ENCODE results near the gene UMAD1. TPM values are rescaled to one million over a fixed set of nuclear protein-coding genes. Genes with fewer than 3 reads are reported as not detected.

The UMAD1 gene
- total RNA-seq, 2 donors from 2014 or later, result 10.9 to 15.0 TPM

- Mint-ChIP-seq H3K4me1 (peaks cover 4% of the 10 kb centered on the region), H3K36me3 (ENCODE audit: low read depth) (no peaks in the 10 kb centered on the region), H3K4me3 (no peak overlapping the region), H3K27me3 (no peaks in the 10 kb centered on the region), H3K27ac (no peak overlapping the region)
- ATAC-seq (no peak), DNase-seq (no peak)
- H3K9me3 ChIP-seq (ENCODE audit: control insufficient read depth, low read length, poor library complexity, severe bottlenecking), result no peaks in the 10 kb centered on the region
Observed at GRCh38 chr7:7841027-7841426, 200.5 kb downstream of the UMAD1 start.

- Mint-ChIP-seq H3K27me3 (no peaks in the 10 kb centered on the region), H3K27ac (no peak overlapping the region), H3K4me3 (no peak overlapping the region), H3K4me1 (peaks cover 11% of the 10 kb centered on the region), H3K36me3 (ENCODE audit: low read depth) (no peaks in the 10 kb centered on the region)
- ATAC-seq, result no peak
- H3K9me3 ChIP-seq (ENCODE audit: control insufficient read depth, low read length, poor library complexity, severe bottlenecking), result no peaks in the 10 kb centered on the region
- no peak for DNase-seq
Observed at GRCh38 chr7:7843240-7843639, 202.7 kb downstream of the UMAD1 start.

- DNase-seq (no peak), ATAC-seq (no peak)
- H3K27ac Mint-ChIP-seq, result no peak overlapping the region
- no peaks in the 10 kb centered on the region for H3K9me3 ChIP-seq (ENCODE audit: control insufficient read depth, low read length, poor library complexity, severe bottlenecking)
- no peaks in the 10 kb centered on the region for H3K27me3 Mint-ChIP-seq
- H3K4me1 Mint-ChIP-seq, result peaks cover 13% of the 10 kb centered on the region
- no peaks in the 10 kb centered on the region for H3K36me3 Mint-ChIP-seq (ENCODE audit: low read depth)
- no peak overlapping the region for H3K4me3 Mint-ChIP-seq
Observed at GRCh38 chr7:7843972-7844371, 203.4 kb downstream of the UMAD1 start.

- DNase-seq (no peak), ATAC-seq (no peak)
- Mint-ChIP-seq H3K4me3 (peak overlapping the region; percentile 44), H3K27ac (peak overlapping the region; percentile 45), H3K36me3 (ENCODE audit: low read depth) (no peaks in the 10 kb centered on the region), H3K4me1 (peaks cover 11% of the 10 kb centered on the region), H3K27me3 (no peaks in the 10 kb centered on the region)
- no peaks in the 10 kb centered on the region for H3K9me3 ChIP-seq (ENCODE audit: control insufficient read depth, low read length, poor library complexity, severe bottlenecking)
Observed at GRCh38 chr7:7848246-7848645, 207.7 kb downstream of the UMAD1 start.

- H3K9me3 ChIP-seq (ENCODE audit: control insufficient read depth, low read length, poor library complexity, severe bottlenecking), result no peaks in the 10 kb centered on the region
- Mint-ChIP-seq H3K4me1 (peaks cover 10% of the 10 kb centered on the region), H3K36me3 (ENCODE audit: low read depth) (no peaks in the 10 kb centered on the region), H3K27ac (no peak overlapping the region), H3K4me3 (no peak overlapping the region), H3K27me3 (no peaks in the 10 kb centered on the region)
- DNase-seq (no peak), ATAC-seq (no peak)
Observed at GRCh38 chr7:7848892-7849291, 208.3 kb downstream of the UMAD1 start.

- no peak overlapping the region for H3K4me3 Mint-ChIP-seq
- H3K4me1 Mint-ChIP-seq, result peaks cover 8% of the 10 kb centered on the region
- H3K9me3 ChIP-seq (ENCODE audit: control insufficient read depth, low read length, poor library complexity, severe bottlenecking), result peaks cover 5% of the 10 kb centered on the region
- ATAC-seq, result no peak
- H3K36me3 Mint-ChIP-seq (ENCODE audit: low read depth), result no peaks in the 10 kb centered on the region
- no peak overlapping the region for H3K27ac Mint-ChIP-seq
- H3K27me3 Mint-ChIP-seq, result no peaks in the 10 kb centered on the region
- no peak for DNase-seq
Observed at GRCh38 chr7:7850150-7850549, 209.6 kb downstream of the UMAD1 start.

GRCh38 chr7:7851381-7851780 is 210.8 kb downstream of the UMAD1 start:
- no peaks in the 10 kb centered on the region for H3K27me3 Mint-ChIP-seq
- H3K4me1 Mint-ChIP-seq, result peaks cover 8% of the 10 kb centered on the region
- H3K27ac Mint-ChIP-seq, result no peak overlapping the region
- H3K36me3 Mint-ChIP-seq (ENCODE audit: low read depth), result no peaks in the 10 kb centered on the region
- peaks cover 5% of the 10 kb centered on the region for H3K9me3 ChIP-seq (ENCODE audit: control insufficient read depth, low read length, poor library complexity, severe bottlenecking)
- no peak for DNase-seq
- no peak overlapping the region for H3K4me3 Mint-ChIP-seq
- no peak for ATAC-seq

GRCh38 chr7:7851991-7852390 is 211.4 kb downstream of the UMAD1 start:
- Mint-ChIP-seq H3K27ac (no peak overlapping the region), H3K4me3 (no peak overlapping the region), H3K4me1 (peaks cover 8% of the 10 kb centered on the region), H3K36me3 (ENCODE audit: low read depth) (no peaks in the 10 kb centered on the region), H3K27me3 (no peaks in the 10 kb centered on the region)
- peaks cover 5% of the 10 kb centered on the region for H3K9me3 ChIP-seq (ENCODE audit: control insufficient read depth, low read length, poor library complexity, severe bottlenecking)
- ATAC-seq, result no peak
- DNase-seq, result no peak

GRCh38 chr7:7857143-7857583 is 216.6 kb downstream of the UMAD1 start:
- peaks cover 5% of the 10 kb centered on the region for H3K9me3 ChIP-seq (ENCODE audit: control insufficient read depth, low read length, poor library complexity, severe bottlenecking)
- Mint-ChIP-seq H3K4me1 (peaks cover 3% of the 10 kb centered on the region), H3K4me3 (no peak overlapping the region), H3K36me3 (ENCODE audit: low read depth) (no peaks in the 10 kb centered on the region), H3K27ac (no peak overlapping the region), H3K27me3 (no peaks in the 10 kb centered on the region)
- no peak for DNase-seq
- ATAC-seq, result peak; percentile 27

GRCh38 chr7:7858559-7858958 is 218.0 kb downstream of the UMAD1 start:
- H3K9me3 ChIP-seq (ENCODE audit: control insufficient read depth, low read length, poor library complexity, severe bottlenecking), result peaks cover 5% of the 10 kb centered on the region
- Mint-ChIP-seq H3K4me1 (peaks cover 5% of the 10 kb centered on the region), H3K36me3 (ENCODE audit: low read depth) (no peaks in the 10 kb centered on the region), H3K4me3 (peak overlapping the region; percentile 10), H3K27ac (no peak overlapping the region), H3K27me3 (no peaks in the 10 kb centered on the region)
- ATAC-seq, result no peak
- no peak for DNase-seq

- Mint-ChIP-seq H3K36me3 (ENCODE audit: low read depth) (no peaks in the 10 kb centered on the region), H3K27ac (no peak overlapping the region), H3K4me1 (peaks cover 5% of the 10 kb centered on the region), H3K4me3 (no peak overlapping the region), H3K27me3 (no peaks in the 10 kb centered on the region)
- DNase-seq (no peak), ATAC-seq (no peak)
- H3K9me3 ChIP-seq (ENCODE audit: control insufficient read depth, low read length, poor library complexity, severe bottlenecking), result peaks cover 5% of the 10 kb centered on the region
Observed at GRCh38 chr7:7859411-7859810, 218.9 kb downstream of the UMAD1 start.

- DNase-seq (no peak), ATAC-seq (no peak)
- Mint-ChIP-seq H3K27me3 (no peaks in the 10 kb centered on the region), H3K4me3 (no peak overlapping the region), H3K36me3 (ENCODE audit: low read depth) (no peaks in the 10 kb centered on the region), H3K27ac (no peak overlapping the region), H3K4me1 (peaks cover 5% of the 10 kb centered on the region)
- H3K9me3 ChIP-seq (ENCODE audit: control insufficient read depth, low read length, poor library complexity, severe bottlenecking), result no peaks in the 10 kb centered on the region
Observed at GRCh38 chr7:7861211-7861633, 220.7 kb downstream of the UMAD1 start.

GRCh38 chr7:7862393-7862792 is 221.8 kb downstream of the UMAD1 start:
- ATAC-seq, result no peak
- H3K4me1 Mint-ChIP-seq, result peaks cover 5% of the 10 kb centered on the region
- H3K9me3 ChIP-seq (ENCODE audit: control insufficient read depth, low read length, poor library complexity, severe bottlenecking), result no peaks in the 10 kb centered on the region
- H3K36me3 Mint-ChIP-seq (ENCODE audit: low read depth), result no peaks in the 10 kb centered on the region
- no peak overlapping the region for H3K4me3 Mint-ChIP-seq
- no peak overlapping the region for H3K27ac Mint-ChIP-seq
- no peak for DNase-seq
- no peaks in the 10 kb centered on the region for H3K27me3 Mint-ChIP-seq

- no peaks in the 10 kb centered on the region for H3K27me3 Mint-ChIP-seq
- H3K27ac Mint-ChIP-seq, result no peak overlapping the region
- H3K4me1 Mint-ChIP-seq, result peaks cover 2% of the 10 kb centered on the region
- H3K9me3 ChIP-seq (ENCODE audit: control insufficient read depth, low read length, poor library complexity, severe bottlenecking), result no peaks in the 10 kb centered on the region
- DNase-seq, result no peak
- ATAC-seq, result no peak
- peaks cover 2% of the 10 kb centered on the region for H3K36me3 Mint-ChIP-seq (ENCODE audit: low read depth)
- no peak overlapping the region for H3K4me3 Mint-ChIP-seq
Observed at GRCh38 chr7:7867846-7868571, 227.5 kb downstream of the UMAD1 start.
